ENCODE data around the gene SDC3.

The SDC3 gene

GRCh38 chr1:30901798-30902581 is 6.6 kb downstream of the SDC3 start:
- TF ChIP-seq CREB1 (IDR thresholded peaks at IDR 0.05; ENCODE audit: low read depth) (no peak), RAD21 (IDR thresholded peaks at IDR 0.05; ENCODE audit: low read depth) (no peak), REST (IDR thresholded peaks at IDR 0.05; ENCODE audit: low read depth) (no peak), MAX (IDR thresholded peaks at IDR 0.05) (no peak), USF1 (IDR thresholded peaks at IDR 0.05) (no peak), TEAD4 (IDR thresholded peaks at IDR 0.05) (no peak), FOXM1 (IDR thresholded peaks at IDR 0.05; ENCODE audit: borderline replicate concordance, low read depth) (no peak), EGR1 (IDR thresholded peaks at IDR 0.05) (no peak), NFIC (IDR thresholded peaks at IDR 0.05) (no peak), ZBTB7A (IDR thresholded peaks at IDR 0.05; ENCODE audit: low read depth) (no peak), CEBPB (IDR thresholded peaks at IDR 0.05) (no peak)

- no peak for TF ChIP-seq ZBTB7A (IDR thresholded peaks at IDR 0.05; ENCODE audit: low read depth)
- TF ChIP-seq TCF12 (IDR thresholded peaks at IDR 0.05; ENCODE audit: low read depth), result no peak
Observed at GRCh38 chr1:30900931-30901560, 7.5 kb downstream of the SDC3 start.

GRCh38 chr1:30900486-30900885 is 8.1 kb downstream of the SDC3 start:
- TF ChIP-seq TCF12 (IDR thresholded peaks at IDR 0.05; ENCODE audit: low read depth), result no peak

- TF ChIP-seq RAD21 (IDR thresholded peaks at IDR 0.05; ENCODE audit: low read depth) (no peak), REST (IDR thresholded peaks at IDR 0.05; ENCODE audit: low read depth) (no peak), YY1 (IDR thresholded peaks at IDR 0.05; ENCODE audit: low read depth) (no peak), TAF1 (IDR thresholded peaks at IDR 0.05; ENCODE audit: low read depth) (no peak), EP300 (IDR thresholded peaks at IDR 0.05; ENCODE audit: borderline replicate concordance) (no peak), TEAD4 (IDR thresholded peaks at IDR 0.05) (no peak), USF1 (IDR thresholded peaks at IDR 0.05) (no peak), FOXM1 (IDR thresholded peaks at IDR 0.05; ENCODE audit: borderline replicate concordance, low read depth) (no peak), ZBTB7A (IDR thresholded peaks at IDR 0.05; ENCODE audit: low read depth) (no peak), TCF12 (IDR thresholded peaks at IDR 0.05; ENCODE audit: low read depth) (no peak)
Observed at GRCh38 chr1:30899577-30900389, 8.8 kb downstream of the SDC3 start.

GRCh38 chr1:30898031-30898815 is 10.3 kb downstream of the SDC3 start:
- TF ChIP-seq NFIC (IDR thresholded peaks at IDR 0.05), result no peak
- TF ChIP-seq TEAD4 (IDR thresholded peaks at IDR 0.05), result no peak
- TF ChIP-seq FOXM1 (IDR thresholded peaks at IDR 0.05; ENCODE audit: borderline replicate concordance, low read depth), result no peak
- TF ChIP-seq TAF1 (IDR thresholded peaks at IDR 0.05; ENCODE audit: low read depth), result no peak
- no peak for TF ChIP-seq USF1 (IDR thresholded peaks at IDR 0.05)
- TF ChIP-seq EGR1 (IDR thresholded peaks at IDR 0.05), result no peak
- no peak for TF ChIP-seq RAD21 (IDR thresholded peaks at IDR 0.05; ENCODE audit: low read depth)
- TF ChIP-seq CEBPB (IDR thresholded peaks at IDR 0.05), result no peak

Measured in Ishikawa (cell line).